H1 (cell line): Measurements from ENCODE around the gene ARMC12. TPM values are rescaled to one million over a fixed set of nuclear protein-coding genes. Genes with fewer than 3 reads are reported as not detected.

Experiments
- CTCF ChIA-PET: fragments of 300-600 bp; sonication (Branson Sonifier 250); formaldehyde crosslinking; loops from one replicate; lab custom pipeline; 2021; ENCODE audit not compliant: partially characterized antibody; lab: Charles Lee
- POLR2A ChIA-PET: fragments of 300-600 bp; sonication (Branson Sonifier 250); formaldehyde crosslinking; loops from one replicate; lab custom pipeline; 2021; ENCODE audit warnings: inconsistent platforms; ENCODE audit not compliant: partially characterized antibody; lab: Charles Lee
- DNase-seq, 2 experiments: peaks; one replicate each; pipeline versions ENCODE4 v3.0.0 to v3.0.0-alpha.2; 2010 to 2022; ENCODE audit warnings: low spot score in 2 of 2, low read depth in 1 of 2, mixed read lengths in 1 of 2
- FAIRE-seq: peaks from 2 replicates; lab custom pipeline; 2011; peaks lifted over from hg19 to GRCh38; lab: Jason Lieb, UNC
- H2AFZ ChIP-seq: 2 replicates; pipeline ENCODE4 v1.8.1; 2012; ENCODE audit warnings: low read length, inconsistent platforms
- H2AK5ac ChIP-seq: 2 replicates; pipeline ENCODE4 v1.6.1; 2013; ENCODE audit warnings: low read depth, low read length
- H2BK120ac ChIP-seq: replicated peaks from 2 replicates; pipeline ENCODE3; 2013; ENCODE audit warnings: low read depth, low read length, inconsistent platforms
- H2BK12ac ChIP-seq: 2 replicates; pipeline ENCODE4 v1.6.1; 2013; ENCODE audit warnings: low read depth, low read length
- H2BK15ac ChIP-seq: 2 replicates; pipeline ENCODE4 v1.6.1; 2013; ENCODE audit warnings: low read length
- H2BK20ac ChIP-seq: 2 replicates; pipeline ENCODE4 v1.6.1; 2013; ENCODE audit warnings: low read length
- H2BK5ac ChIP-seq: 2 replicates; pipeline ENCODE4 v1.6.1; 2013; ENCODE audit warnings: low read depth, low read length
- H3K14ac ChIP-seq: 2 replicates; pipeline ENCODE4 v1.6.1; 2013; ENCODE audit warnings: inconsistent platforms; ENCODE audit not compliant: insufficient read length
- H3K18ac ChIP-seq: 2 replicates; pipeline ENCODE4 v1.6.1; 2013; ENCODE audit warnings: low read length; ENCODE audit errors: extremely low read depth
- H3K23ac ChIP-seq: 2 replicates; pipeline ENCODE4 v1.6.1; 2013; ENCODE audit warnings: inconsistent platforms; ENCODE audit not compliant: insufficient read length
- H3K23me2 ChIP-seq: 2 replicates; pipeline ENCODE4 v1.6.1; 2013; ENCODE audit warnings: low read depth, low read length
- H3K27ac ChIP-seq: 2 replicates; pipeline ENCODE4 v1.6.1; 2011; ENCODE audit warnings: low read depth, low read length, inconsistent platforms
- H3K27me3 ChIP-seq, 4 experiments: replicated peaks in 1 of 4; 1 replicate in 1 of 4; 2 replicates in 3 of 4; pipeline versions ENCODE4 v1.6.1 to v1.8.1; 2011 to 2013; ENCODE audit warnings: low read length in 3 of 4, mild to moderate bottlenecking in 3 of 4, inconsistent platforms in 2 of 4, mixed read lengths in 2 of 4, moderate library complexity in 1 of 4; ENCODE audit not compliant: control insufficient read depth in 3 of 4, insufficient read depth in 3 of 4; ENCODE audit errors: extremely low read depth in 1 of 4
- H3K36me3 ChIP-seq, 4 experiments: 2 replicates each; pipeline versions ENCODE4 v1.6.1 to v1.8.1; 2011 to 2013; ENCODE audit warnings: mild to moderate bottlenecking in 4 of 4, low read length in 3 of 4, moderate library complexity in 2 of 4, control low read depth in 1 of 4, inconsistent platforms in 1 of 4; ENCODE audit not compliant: insufficient read depth in 4 of 4, control insufficient read depth in 2 of 4
- H3K4ac ChIP-seq: replicated peaks from 2 replicates; pipeline ENCODE3; 2013; ENCODE audit warnings: low read length, low read depth, mixed read lengths, inconsistent platforms; ENCODE audit not compliant: insufficient read length
- H3K4me1 ChIP-seq, 4 experiments: replicated peaks in 1 of 4; 1 replicate in 1 of 4; 2 replicates in 3 of 4; pipeline versions ENCODE4 v1.6.1 to v1.8.1; 2011 to 2013; ENCODE audit warnings: low read length in 3 of 4, inconsistent platforms in 2 of 4, mixed read lengths in 1 of 4; ENCODE audit not compliant: insufficient read depth in 4 of 4, control insufficient read depth in 3 of 4
- H3K4me2 ChIP-seq, 2 experiments: 2 replicates each; pipeline versions ENCODE4 v1.6.1 to v1.8.1; 2011 to 2013; ENCODE audit warnings: low read depth in 2 of 2, low read length in 2 of 2, control low read depth in 1 of 2, inconsistent platforms in 1 of 2, mild to moderate bottlenecking in 1 of 2; ENCODE audit not compliant: insufficient read depth in 1 of 2
- H3K4me3 ChIP-seq, 4 experiments: fragments of 200-600, 300-600 bp in 1 of 4; sonication (generic), shearing (Covaris generic), sonication (Bioruptor Twin) in 1 of 4; 2 replicates each; pipeline versions ENCODE4 v1.5.1 to v1.8.1; 2011 to 2016; ENCODE audit warnings: low read length in 4 of 4, low read depth in 3 of 4, control low read depth in 2 of 4, inconsistent platforms in 2 of 4, mild to moderate bottlenecking in 2 of 4, mixed read lengths in 1 of 4, moderate library complexity in 1 of 4; ENCODE audit not compliant: insufficient read depth in 2 of 4; ENCODE audit errors: extremely low read depth in 1 of 4
- H3K56ac ChIP-seq: replicated peaks from 2 replicates; pipeline ENCODE3; 2013; ENCODE audit warnings: low read depth, mild to moderate bottlenecking, mixed read lengths, low read length, inconsistent platforms; ENCODE audit not compliant: insufficient read length
- H3K79me1 ChIP-seq: 2 replicates; pipeline ENCODE4 v1.6.1; 2013; ENCODE audit warnings: low read depth, low read length, control low read depth
- H3K79me2 ChIP-seq, 2 experiments: 2 replicates each; pipeline versions ENCODE4 v1.6.1 to v1.8.1; 2012 to 2013; ENCODE audit warnings: low read length in 2 of 2, mild to moderate bottlenecking in 2 of 2, inconsistent platforms in 1 of 2; ENCODE audit not compliant: insufficient read depth in 2 of 2, control insufficient read depth in 1 of 2
- H3K9ac ChIP-seq, 4 experiments: replicated peaks in 1 of 4; 1 replicate in 1 of 4; 2 replicates in 3 of 4; pipeline versions ENCODE4 v1.6.1 to v1.8.1; 2011 to 2013; ENCODE audit warnings: low read depth in 3 of 4, low read length in 3 of 4, control low read depth in 2 of 4, mild to moderate bottlenecking in 2 of 4, moderate library complexity in 2 of 4, inconsistent platforms in 1 of 4; ENCODE audit errors: extremely low read depth in 1 of 4
- H3K9me3 ChIP-seq, 2 experiments: 2 replicates each; pipeline versions ENCODE4 v1.6.1 to v1.8.1; 2012 to 2013; ENCODE audit warnings: mild to moderate bottlenecking in 2 of 2, moderate library complexity in 2 of 2, control low read depth in 1 of 2, inconsistent platforms in 1 of 2, low read depth in 1 of 2, low read length in 1 of 2, mixed read lengths in 1 of 2; ENCODE audit not compliant: insufficient read depth in 2 of 2
- H4K20me1 ChIP-seq, 2 experiments: replicated peaks in 1 of 2; 2 replicates each; pipeline versions ENCODE3 to v1.8.1; 2011 to 2013; ENCODE audit warnings: inconsistent platforms in 2 of 2, low read length in 2 of 2, mild to moderate bottlenecking in 1 of 2; ENCODE audit not compliant: insufficient read depth in 2 of 2, control insufficient read depth in 1 of 2
- H4K5ac ChIP-seq: 2 replicates; pipeline ENCODE4 v1.6.1; 2013; ENCODE audit warnings: low read length, low read depth, mixed read lengths, inconsistent platforms; ENCODE audit not compliant: insufficient read length
- H4K8ac ChIP-seq: 2 replicates; pipeline ENCODE4 v1.8.0; 2013; ENCODE audit warnings: mild to moderate bottlenecking, moderate library complexity, low read length, inconsistent platforms; ENCODE audit not compliant: insufficient read depth; ENCODE audit errors: extremely low read depth
- H4K91ac ChIP-seq: replicated peaks from 2 replicates; pipeline ENCODE3; 2013; ENCODE audit warnings: low read length, mixed read lengths, inconsistent platforms; ENCODE audit not compliant: insufficient read length
- KDM1A ChIP-seq: fragments of 200-600, 300-600 bp; sonication (generic); IDR thresholded peaks from 2 replicates; pipeline ENCODE4 v1.7.1; 2016; ENCODE audit warnings: mild to moderate bottlenecking, low read length, borderline replicate concordance
- SP2 ChIP-seq: IDR thresholded peaks from 2 replicates; pipeline ENCODE4 v1.6.1; 2012; ENCODE audit warnings: mild to moderate bottlenecking, low read length, inconsistent platforms
- TBP ChIP-seq: IDR thresholded peaks from 2 replicates; pipeline ENCODE4 v1.6.1; 2011; ENCODE audit warnings: low read depth, low read length, improper control_type of control experiment
- TCF12 ChIP-seq: IDR thresholded peaks from 2 replicates; pipeline ENCODE4 v1.6.1; 2011; ENCODE audit warnings: low read depth, mild to moderate bottlenecking, low read length
- WGBS, 2 experiments: shearing (Covaris generic) in 1 of 2; methylation state at CpG; one replicate each; pipeline versions ENCODE4 v1.1.6 to v1.1.7; 2013 to 2015; ENCODE audit warnings: low lambda C conversion rate in 2 of 2, mixed read lengths in 2 of 2, inconsistent platforms in 1 of 2, low coverage in 1 of 2, missing lambda C conversion rate in 1 of 2; ENCODE audit not compliant: insufficient replicate concordance in 2 of 2, insufficient coverage in 1 of 2, insufficient read length in 1 of 2; ENCODE audit errors: extremely low coverage in 1 of 2, missing lambda C conversion rate in 1 of 2; 5-methylcytosine and 5-hydroxymethylcytosine counted together
- polyA plus RNA-seq, 7 experiments: library from polyadenylated mRNA; depleted of rRNA in 3 of 7; stranded (reverse) in 5 of 7; unstranded in 2 of 7; fragments of >200 nt in 5 of 7; fragments of 200-250 nt in 2 of 7; gene quantifications; 1 replicate in 5 of 7; 2 replicates in 1 of 7; 4 replicates in 1 of 7; pipeline versions ENCODE4 v1.2.1 to v1.2.3, GENCODE V29; 2011 to 2013; ENCODE audit warnings: missing spikeins in 2 of 7, mixed read lengths in 2 of 7
- total RNA-seq: library from RNA; stranded (reverse); fragmentation: NEBNext Ultra II Directional; extraction: Animal tissue kit (Norgen Biotek cat#: 25700); gene quantifications from 2 replicates; pipeline ENCODE4 v1.2.1, GENCODE V29; 2021

Gene ARMC12
- total and polyA plus RNA-seq, 2 of the 8 experiments (the other 6 are each of a cell fraction or from before 2014, with no cell fraction given) = 0.86 to 3.7 TPM

GRCh38 chr6:35782424-35782823, 45.6 kb downstream of the ARMC12 start:
- Histone ChIP-seq H3K27ac (no peak overlapping the region), H2BK12ac (no peak overlapping the region), H3K18ac (no peak overlapping the region), H3K23ac (no peak overlapping the region), H3K27me3 (no peaks in the 10 kb centered on the region), H2AFZ (no peak overlapping the region), H3K4me3 (no peak overlapping the region), H4K5ac (no peak overlapping the region), H3K4ac (no peak overlapping the region), H3K9me3 (no peaks in the 10 kb centered on the region), H2BK5ac (no peak overlapping the region), H3K4me2 (no peak overlapping the region), H3K14ac (no peak overlapping the region), H3K79me1 (no peaks in the 10 kb centered on the region), H2BK15ac (no peak overlapping the region), H2BK20ac (no peak overlapping the region), H3K23me2 (no peaks in the 10 kb centered on the region), H2BK120ac (no peak overlapping the region), H3K4me1 (peaks cover 0 to 5% (median under 1%) of the 10 kb centered on the region in 4 experiments; a peak in 3 of 7 replicates), H4K8ac (no peak overlapping the region), H3K9ac (no peak overlapping the region), H4K91ac (no peak overlapping the region), H3K79me2 (no peaks in the 10 kb centered on the region), H3K36me3 (no peaks in the 10 kb centered on the region), H3K56ac (no peak overlapping the region), H4K20me1 (no peaks in the 10 kb centered on the region), H2AK5ac (no peak overlapping the region)
- ChIA-PET POLR2A (no interaction called here), CTCF (interaction anchor here (1.4 kb wide), 1 partner anchor 15 kb away, joined by 3 read pairs; the partner anchor contains the start of gene CLPS)
- no peak for FAIRE-seq
- WGBS, 2 experiments = 91% methylated on average over 3 of the region's 3 CpGs; no CpG with 5 or more reads in 1 of the 2 experiments
- DNase-seq = no peak
- TF ChIP-seq TCF12 (no peak), TBP (no peak), KDM1A (no peak), SP2 (no peak)
